OCI-LY1 (cell line): Measurements from ENCODE around the gene CCDC154.

Source experiments
- H2AFZ ChIP-seq: fragments of 200-600 bp; sonication (generic), shearing (Covaris generic); 2 replicates; pipeline ENCODE4 v1.6.0; 2014; ENCODE audit warnings: antibody characterized with exemption, mild to moderate bottlenecking, low read length
- H3F3A ChIP-seq: fragments of 200-600 bp; sonication (generic), shearing (Covaris generic); 2 replicates; pipeline ENCODE4 v1.6.0; 2014; ENCODE audit warnings: mild to moderate bottlenecking, antibody characterized with exemption, low read length, moderate library complexity; ENCODE audit not compliant: insufficient read depth
- H3K27ac ChIP-seq: fragments of 200-600 bp; sonication (generic); 2 replicates; pipeline ENCODE4 v1.5.1; 2014; ENCODE audit warnings: low read length, mixed run types, mild to moderate bottlenecking, low read depth; ENCODE audit not compliant: poor library complexity, severe bottlenecking
- H3K27me3 ChIP-seq: fragments of 200-600 bp; sonication (generic); 2 replicates; pipeline ENCODE4 v1.6.0; 2014; ENCODE audit warnings: antibody characterized with exemption, mild to moderate bottlenecking, low read length, moderate library complexity; ENCODE audit not compliant: insufficient read depth
- H3K36me3 ChIP-seq: fragments of 200-600 bp; sonication (generic); 2 replicates; pipeline ENCODE4 v1.6.1; 2014; ENCODE audit warnings: mild to moderate bottlenecking, antibody characterized with exemption, low read length, moderate library complexity, mixed read lengths; ENCODE audit not compliant: insufficient read depth
- H3K4me1 ChIP-seq: fragments of 200-600 bp; sonication (generic); 2 replicates; pipeline ENCODE4 v1.5.1; 2014; ENCODE audit warnings: mild to moderate bottlenecking, low read length, moderate library complexity; ENCODE audit not compliant: insufficient read depth, severe bottlenecking
- H3K4me2 ChIP-seq: fragments of 200-600 bp; sonication (generic), shearing (Covaris generic); 2 replicates; pipeline ENCODE4 v1.6.1; 2014; ENCODE audit warnings: low read length
- H3K4me3 ChIP-seq: fragments of 200-600 bp; sonication (generic); 2 replicates; pipeline ENCODE4 v1.5.1; 2014; ENCODE audit warnings: low read length, low read depth, mild to moderate bottlenecking, mixed read lengths; ENCODE audit not compliant: poor library complexity, severe bottlenecking
- H3K79me2 ChIP-seq: fragments of 200-600 bp; shearing (Covaris generic); 2 replicates; pipeline ENCODE4 v1.6.1; 2016; ENCODE audit warnings: mixed run types, low read length, mixed read lengths; ENCODE audit not compliant: insufficient read depth
- H3K9ac ChIP-seq: fragments of 200-600 bp; sonication (generic), shearing (Covaris generic); 2 replicates; pipeline ENCODE4 v1.6.1; 2014; ENCODE audit warnings: mild to moderate bottlenecking, low read length, mixed read lengths
- H3K9me2 ChIP-seq: fragments of 200-600 bp; sonication (generic), shearing (Covaris generic); 2 replicates; pipeline ENCODE4 v1.6.1; 2014; ENCODE audit warnings: low read depth, mild to moderate bottlenecking, low read length, mixed read lengths
- H3K9me3 ChIP-seq: fragments of 200-600 bp; shearing (Covaris generic); 2 replicates; pipeline ENCODE4 v1.6.1; 2014; ENCODE audit warnings: low read length, mixed read lengths
- H4K20me1 ChIP-seq: fragments of 200-600 bp; sonication (generic), shearing (Covaris generic); 2 replicates; pipeline ENCODE4 v1.6.0; 2016; ENCODE audit warnings: mild to moderate bottlenecking, low read length; ENCODE audit not compliant: insufficient read depth
- EZH2 ChIP-seq: fragments of 200-600 bp; sonication (generic), shearing (Covaris generic); IDR thresholded peaks from 2 replicates; pipeline ENCODE4 v1.8.0; 2017; ENCODE audit warnings: borderline replicate concordance, mixed run types, mild to moderate bottlenecking, antibody characterized with exemption, low read length, moderate library complexity, mixed read lengths
- TF ChIP-seq, protein P1 (sequence below): fragments of 200-600 bp; sonication (generic), shearing (Covaris generic); IDR thresholded peaks from 2 replicates; pipeline ENCODE4 v1.5.1; 2017; ENCODE audit warnings: mild to moderate bottlenecking, antibody characterized with exemption, low read length, moderate library complexity, mixed read lengths

CCDC154 gene

GRCh38 chr16:1447965-1448364, 3.6 kb upstream of the CCDC154 start:
- Histone ChIP-seq H3K4me1 (peaks cover 4% of the 10 kb centered on the region), H4K20me1 (no peaks in the 10 kb centered on the region), H3K4me2 (no peak overlapping the region), H3K9me2 (no peaks in the 10 kb centered on the region), H2AFZ (no peak overlapping the region), H3K27ac (no peak overlapping the region), H3K36me3 (peaks cover 23% of the 10 kb centered on the region), H3K79me2 (no peaks in the 10 kb centered on the region), H3K27me3 (peaks cover 15% of the 10 kb centered on the region), H3F3A (no peaks in the 10 kb centered on the region), H3K9me3 (no peaks in the 10 kb centered on the region), H3K4me3 (no peak overlapping the region), H3K9ac (no peak overlapping the region)
- TF ChIP-seq EZH2: no peak
- TF ChIP-seq, protein P1, sequence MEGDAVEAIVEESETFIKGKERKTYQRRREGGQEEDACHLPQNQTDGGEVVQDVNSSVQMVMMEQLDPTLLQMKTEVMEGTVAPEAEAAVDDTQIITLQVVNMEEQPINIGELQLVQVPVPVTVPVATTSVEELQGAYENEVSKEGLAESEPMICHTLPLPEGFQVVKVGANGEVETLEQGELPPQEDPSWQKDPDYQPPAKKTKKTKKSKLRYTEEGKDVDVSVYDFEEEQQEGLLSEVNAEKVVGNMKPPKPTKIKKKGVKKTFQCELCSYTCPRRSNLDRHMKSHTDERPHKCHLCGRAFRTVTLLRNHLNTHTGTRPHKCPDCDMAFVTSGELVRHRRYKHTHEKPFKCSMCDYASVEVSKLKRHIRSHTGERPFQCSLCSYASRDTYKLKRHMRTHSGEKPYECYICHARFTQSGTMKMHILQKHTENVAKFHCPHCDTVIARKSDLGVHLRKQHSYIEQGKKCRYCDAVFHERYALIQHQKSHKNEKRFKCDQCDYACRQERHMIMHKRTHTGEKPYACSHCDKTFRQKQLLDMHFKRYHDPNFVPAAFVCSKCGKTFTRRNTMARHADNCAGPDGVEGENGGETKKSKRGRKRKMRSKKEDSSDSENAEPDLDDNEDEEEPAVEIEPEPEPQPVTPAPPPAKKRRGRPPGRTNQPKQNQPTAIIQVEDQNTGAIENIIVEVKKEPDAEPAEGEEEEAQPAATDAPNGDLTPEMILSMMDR: no peak

GRCh38 chr16:1446296-1447080, 2.1 kb upstream of the CCDC154 start:
- TF ChIP-seq, protein P1: no peak
- TF ChIP-seq EZH2: no peak
- H3K9me2 ChIP-seq: no peaks in the 10 kb centered on the region
- H3K9me3 ChIP-seq: no peaks in the 10 kb centered on the region
- peaks cover 16% of the 10 kb centered on the region for H3K27me3 ChIP-seq
- peaks cover 19% of the 10 kb centered on the region for H3K36me3 ChIP-seq
- no peak overlapping the region for H3K4me3 ChIP-seq
- H3K79me2 ChIP-seq: no peaks in the 10 kb centered on the region
- H3K4me2 ChIP-seq: no peak overlapping the region
- peaks cover 4% of the 10 kb centered on the region for H3K4me1 ChIP-seq
- no peaks in the 10 kb centered on the region for H4K20me1 ChIP-seq
- H3F3A ChIP-seq: no peaks in the 10 kb centered on the region
- H2AFZ ChIP-seq: no peak overlapping the region
- H3K27ac ChIP-seq: no peak overlapping the region
- H3K9ac ChIP-seq: no peak overlapping the region

DNA sequence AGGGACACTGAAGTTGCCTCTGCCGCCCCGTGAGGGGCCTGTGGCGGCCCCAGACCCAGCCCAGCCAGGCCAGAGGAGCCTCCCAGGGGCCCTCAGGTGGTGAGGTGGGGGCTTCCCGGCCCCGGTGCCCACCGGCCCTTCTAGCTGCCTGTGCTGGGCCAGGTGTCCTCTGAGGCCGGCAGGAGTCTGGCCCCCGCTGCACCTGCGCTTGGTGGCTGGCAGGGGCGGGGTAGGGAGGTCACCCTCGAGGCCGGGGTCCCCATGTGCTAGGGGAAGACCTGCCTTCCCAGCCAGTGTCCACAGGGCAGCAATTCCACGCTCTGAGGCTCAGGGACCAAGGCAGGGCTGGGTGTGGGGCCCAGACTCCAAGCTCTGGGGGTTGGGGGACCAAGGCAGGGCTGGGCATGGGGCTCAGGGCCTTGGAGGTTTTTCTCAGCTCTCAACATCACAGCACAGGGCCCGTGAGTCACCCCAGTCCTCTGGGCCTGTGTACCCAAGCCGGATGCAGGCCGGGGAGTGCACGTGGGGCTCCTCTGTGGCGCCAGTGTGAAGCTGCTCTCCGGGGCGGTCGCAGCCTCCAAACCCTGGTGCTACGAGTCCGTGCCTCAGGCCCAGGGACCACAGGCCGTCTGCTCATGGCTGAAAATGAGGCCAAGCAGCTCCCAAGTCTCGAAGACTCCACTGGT, 1.3 kb upstream of the CCDC154 start:
- Histone ChIP-seq H3K4me2 (no peak overlapping the region), H3K9me3 (no peaks in the 10 kb centered on the region), H3K4me3 (no peak overlapping the region), H3K27ac (no peak overlapping the region), H3K9ac (no peak overlapping the region), H3K79me2 (no peaks in the 10 kb centered on the region), H3K4me1 (peaks cover 4% of the 10 kb centered on the region), H3K9me2 (no peaks in the 10 kb centered on the region), H2AFZ (no peak overlapping the region), H3K36me3 (peaks cover 14% of the 10 kb centered on the region), H4K20me1 (no peaks in the 10 kb centered on the region), H3F3A (no peaks in the 10 kb centered on the region), H3K27me3 (peaks cover 16% of the 10 kb centered on the region)
- TF ChIP-seq EZH2: no peak
- TF ChIP-seq, protein P1: no peak
